ENCODE data around the gene VASH2. TPM values are rescaled to one million over a fixed set of nuclear protein-coding genes. Genes with fewer than 3 reads are reported as not detected.
"Not testable (repeated sequence)": the region's sequence is repeated elsewhere in the genome, so short reads cannot be mapped to it uniquely, and the experiment has no call there.

The VASH2 gene
- total RNA-seq, 4 donors from 2014 or later = under 0.01 to 0.63 (median 0.35) TPM

DNA sequence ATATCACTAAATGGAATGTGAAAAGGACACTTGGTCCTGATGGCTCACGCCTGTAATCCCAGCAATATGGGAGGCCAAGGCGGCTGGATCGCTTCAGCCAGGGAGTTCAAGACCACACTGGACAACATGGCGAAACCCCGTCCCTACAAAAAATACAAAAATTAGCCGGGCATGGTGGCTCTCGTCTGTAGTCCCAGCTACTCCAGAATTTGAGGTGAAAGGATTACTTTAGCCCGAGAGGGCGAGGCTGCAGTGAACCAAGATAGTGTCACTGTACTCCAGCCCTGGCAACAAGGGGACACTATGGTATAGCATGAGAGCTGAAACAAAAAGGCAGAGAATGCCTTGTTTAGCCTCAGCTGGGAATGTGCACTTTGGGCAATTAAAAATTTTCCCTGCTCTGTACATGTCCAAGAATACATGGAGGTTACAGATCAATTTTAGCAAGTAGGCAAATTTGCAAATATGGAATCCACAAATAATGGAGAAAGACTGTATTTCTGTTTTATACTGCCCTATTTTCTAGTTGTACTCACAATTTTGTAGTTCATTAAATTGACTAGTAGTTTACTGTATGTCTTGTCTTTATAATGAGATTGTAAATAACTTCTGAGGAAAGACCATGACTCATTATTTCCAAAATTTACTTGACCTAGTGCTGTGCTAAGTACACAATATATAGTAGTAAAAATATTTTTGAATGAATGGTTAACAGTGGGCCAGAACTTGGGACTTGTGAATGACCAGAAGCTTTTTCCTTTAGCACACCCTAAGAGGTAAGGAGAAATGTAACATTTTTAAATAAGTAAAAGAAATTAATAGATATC, 67.3 kb downstream of the VASH2 start:
- 92 to 93% methylated on average over 9 of the region's 9 CpGs for WGBS, 2 donors
- no peaks in the 10 kb centered on the region for H3K9me3 ChIP-seq
- no peak overlapping the region for H3K4me3 ChIP-seq
- H3K27me3 ChIP-seq = no peaks in the 10 kb centered on the region
- TF ChIP-seq EP300 (IDR thresholded peaks at IDR 0.05) (no peak), POLR2A (IDR thresholded peaks at IDR 0.05) (no peak)
- TF ChIP-seq, protein P1, sequence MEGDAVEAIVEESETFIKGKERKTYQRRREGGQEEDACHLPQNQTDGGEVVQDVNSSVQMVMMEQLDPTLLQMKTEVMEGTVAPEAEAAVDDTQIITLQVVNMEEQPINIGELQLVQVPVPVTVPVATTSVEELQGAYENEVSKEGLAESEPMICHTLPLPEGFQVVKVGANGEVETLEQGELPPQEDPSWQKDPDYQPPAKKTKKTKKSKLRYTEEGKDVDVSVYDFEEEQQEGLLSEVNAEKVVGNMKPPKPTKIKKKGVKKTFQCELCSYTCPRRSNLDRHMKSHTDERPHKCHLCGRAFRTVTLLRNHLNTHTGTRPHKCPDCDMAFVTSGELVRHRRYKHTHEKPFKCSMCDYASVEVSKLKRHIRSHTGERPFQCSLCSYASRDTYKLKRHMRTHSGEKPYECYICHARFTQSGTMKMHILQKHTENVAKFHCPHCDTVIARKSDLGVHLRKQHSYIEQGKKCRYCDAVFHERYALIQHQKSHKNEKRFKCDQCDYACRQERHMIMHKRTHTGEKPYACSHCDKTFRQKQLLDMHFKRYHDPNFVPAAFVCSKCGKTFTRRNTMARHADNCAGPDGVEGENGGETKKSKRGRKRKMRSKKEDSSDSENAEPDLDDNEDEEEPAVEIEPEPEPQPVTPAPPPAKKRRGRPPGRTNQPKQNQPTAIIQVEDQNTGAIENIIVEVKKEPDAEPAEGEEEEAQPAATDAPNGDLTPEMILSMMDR (IDR thresholded peaks at IDR 0.05) = no peak
- H3K27ac ChIP-seq = no peak overlapping the region
- H3K36me3 ChIP-seq = no peaks in the 10 kb centered on the region
- peaks cover 0 to 24% (median 13%) of the 10 kb centered on the region in 4 donors for H3K4me1 ChIP-seq
- no peak for DNase-seq (ENCODE audit: low spot score in 2 of 2)

DNA sequence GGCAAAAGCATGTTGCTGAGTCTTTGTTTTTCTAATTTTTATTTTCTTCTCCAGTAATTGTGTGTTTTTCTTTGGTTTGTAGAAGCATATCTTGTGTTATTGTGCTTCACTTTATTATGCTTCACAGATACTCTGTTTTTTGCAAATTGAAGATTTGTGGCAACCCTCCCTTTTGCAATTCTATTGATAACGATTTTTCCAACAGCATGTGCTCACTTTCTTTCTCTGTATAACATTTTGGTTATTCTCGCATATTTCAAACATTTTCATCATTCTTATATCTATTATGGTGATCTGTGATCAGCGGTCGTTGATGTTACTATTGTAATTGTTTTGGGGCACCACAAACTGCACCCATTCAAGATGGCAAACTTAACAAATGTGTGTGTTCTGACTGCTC, 69.1 kb downstream of the VASH2 start:
- no peak for DNase-seq (ENCODE audit: low spot score in 2 of 2)
- Histone ChIP-seq H3K4me3 (no peak overlapping the region), H3K27me3 (peaks cover 0 to 3% of the 10 kb centered on the region in 2 donors), H3K36me3 (no peaks in the 10 kb centered on the region), H3K27ac (no peak overlapping the region), H3K4me1 (peaks cover 0 to 7% (median 4%) of the 10 kb centered on the region in 4 donors), H3K9me3 (no peaks in the 10 kb centered on the region)
- WGBS, 2 donors = 85 to 92% methylated on average over 4 of the region's 4 CpGs
- TF ChIP-seq, protein P1 (IDR thresholded peaks at IDR 0.05) = no peak
- TF ChIP-seq POLR2A (IDR thresholded peaks at IDR 0.05) (no peak), EP300 (IDR thresholded peaks at IDR 0.05) (no peak)

DNA sequence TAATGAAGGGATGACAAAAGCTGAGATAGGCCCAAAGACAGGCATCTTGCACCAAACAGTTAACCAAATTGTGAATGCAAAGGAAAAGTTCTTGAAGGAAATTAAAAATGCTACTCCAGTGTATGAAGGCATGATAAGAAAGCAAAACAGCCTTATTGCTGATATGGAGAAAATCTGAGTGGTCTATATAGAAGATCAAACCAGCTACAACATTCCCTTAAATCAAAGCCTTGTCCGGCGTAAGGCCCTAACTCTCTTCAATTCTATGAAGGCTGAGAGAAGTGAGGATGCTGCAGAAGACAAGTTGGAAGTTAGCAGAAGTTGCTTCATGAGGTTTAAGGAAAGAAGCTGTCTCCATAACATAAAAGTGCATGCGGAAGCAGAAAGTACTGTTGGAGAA, 69.7 kb downstream of the VASH2 start:
- TF ChIP-seq POLR2A (IDR thresholded peaks at IDR 0.05) = no peak
- Histone ChIP-seq H3K9me3 (peaks cover 0 to under 1% (median 0%) of the 10 kb centered on the region in 4 donors), H3K4me1 (peaks cover 0 to 4% (median 2%) of the 10 kb centered on the region in 4 donors), H3K27ac (no peak overlapping the region), H3K4me3 (no peak overlapping the region), H3K27me3 (peaks cover 0 to 3% of the 10 kb centered on the region in 2 donors), H3K36me3 (no peaks in the 10 kb centered on the region)
- DNase-seq (ENCODE audit: low spot score in 2 of 2) = no peak
- 95 to 97% methylated on average over 3 of the region's 3 CpGs for WGBS, 2 donors

DNA sequence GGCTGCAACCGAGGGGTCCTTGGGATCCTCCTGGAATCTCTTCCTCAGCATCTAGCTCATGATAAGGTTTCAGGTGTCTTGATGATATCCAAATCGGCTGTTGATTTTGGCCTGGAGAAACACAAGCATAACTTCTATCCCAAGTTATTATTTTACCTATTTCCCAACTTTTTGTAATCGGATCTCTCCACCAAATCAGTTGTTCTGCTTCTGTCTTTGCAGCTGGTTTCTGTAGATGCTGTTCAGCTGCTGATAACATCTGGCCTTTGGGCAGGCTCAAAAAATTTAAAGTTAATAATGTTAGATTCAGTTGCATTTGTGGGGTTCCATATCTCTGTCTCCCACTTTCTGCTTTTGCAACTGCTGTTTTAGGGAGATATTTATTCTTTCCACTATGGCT, 76.7 kb downstream of the VASH2 start:
- H3K27ac ChIP-seq; H3K4me3 ChIP-seq; H3K4me1 ChIP-seq; DNase-seq (ENCODE audit: low spot score in 2 of 2); H3K36me3 ChIP-seq: not testable (repeated sequence)
- Histone ChIP-seq H3K27me3 (peaks cover 0 to 31% of the 10 kb centered on the region in 2 donors), H3K9me3 (peaks cover 0 to 14% (median 0%) of the 10 kb centered on the region in 4 donors)
- WGBS, 2 donors = 90 to 91% methylated on average over 3 of the region's 3 CpGs

DNA sequence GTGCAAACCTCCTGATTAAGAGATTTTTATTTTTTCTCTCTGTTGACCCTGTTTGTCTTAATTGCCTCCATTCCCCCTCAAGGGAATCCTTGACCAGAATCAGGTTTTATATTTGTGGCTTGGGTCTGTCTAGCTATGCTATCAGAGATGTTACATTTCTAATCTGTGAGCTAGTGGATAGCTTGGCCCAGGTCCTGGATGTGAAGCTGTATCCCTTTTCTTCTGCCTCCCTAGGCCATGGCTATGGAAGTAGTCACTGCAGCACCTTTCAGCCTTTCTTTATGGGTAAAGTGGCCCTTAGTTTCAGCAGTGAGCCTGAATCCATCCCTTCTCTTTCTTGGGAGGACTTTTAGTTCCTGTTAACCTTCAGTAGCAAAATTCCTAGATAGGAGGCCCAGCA, 82.3 kb downstream of the VASH2 start:
- peaks cover 0 to 53% of the 10 kb centered on the region in 2 donors for H3K27me3 ChIP-seq
- no peak for DNase-seq (ENCODE audit: low spot score in 2 of 2)
- TF ChIP-seq POLR2A (IDR thresholded peaks at IDR 0.05) (no peak), EP300 (IDR thresholded peaks at IDR 0.05) (no peak)
- TF ChIP-seq, protein P1 (IDR thresholded peaks at IDR 0.05) = no peak

DNA sequence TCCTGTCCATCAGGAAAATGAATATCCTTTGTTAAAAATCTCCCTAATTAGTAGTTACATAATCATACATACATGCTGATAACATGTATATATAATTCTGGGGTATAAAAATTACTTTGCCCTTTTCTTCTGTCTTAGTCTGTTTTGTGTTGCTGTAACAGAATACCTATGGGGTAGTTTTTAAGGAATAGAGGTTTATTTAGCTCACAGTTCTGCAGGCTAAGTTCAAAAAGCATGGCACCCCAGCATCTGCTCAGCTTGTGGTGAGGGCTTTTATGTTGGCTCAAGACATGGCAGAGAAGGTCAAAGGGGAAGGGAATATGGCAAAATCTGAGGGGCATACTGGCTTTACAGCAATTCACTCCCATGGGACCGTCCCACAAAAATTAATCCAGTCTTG, 84.4 kb downstream of the VASH2 start:
- no peak overlapping the region for H3K4me3 ChIP-seq
- no peak overlapping the region for H3K27ac ChIP-seq
- WGBS, 2 donors = 87 to 91% methylated on average over 1 of the region's 1 CpG
- TF ChIP-seq, protein P1 (IDR thresholded peaks at IDR 0.05) = no peak
- TF ChIP-seq EP300 (IDR thresholded peaks at IDR 0.05) = no peak
- TF ChIP-seq POLR2A (IDR thresholded peaks at IDR 0.05) = no peak
- H3K27me3 ChIP-seq = peaks cover 0 to 41% of the 10 kb centered on the region in 2 donors
- H3K36me3 ChIP-seq = no peaks in the 10 kb centered on the region
- no peaks in the 10 kb centered on the region for H3K9me3 ChIP-seq
- DNase-seq (ENCODE audit: low spot score in 2 of 2) = no peak
- no peaks in the 10 kb centered on the region for H3K4me1 ChIP-seq

More for the DNA sequence above, 82.3 kb downstream of the VASH2 start:
- Histone ChIP-seq H3K4me3 (no peak overlapping the region), H3K9me3 (no peaks in the 10 kb centered on the region), H3K27ac (no peak overlapping the region), H3K36me3 (no peaks in the 10 kb centered on the region), H3K4me1 (no peaks in the 10 kb centered on the region)
